SJCRH30 (cell line): ENCODE data around the gene PARM1. TPM values are rescaled to one million over a fixed set of nuclear protein-coding genes. Genes with fewer than 3 reads are reported as not detected.
"Not testable (repeated sequence)": the region's sequence is repeated elsewhere in the genome, so short reads cannot be mapped to it uniquely, and the experiment has no call there.

Experiments used
- DNase-seq, 2 experiments: peaks; one replicate each; pipeline ENCODE4 v3.0.0-alpha.2; 2015 to 2020
- H3K27ac ChIP-seq: fragments of 250-450 bp; sonication (Bioruptor Pico); 2 replicates; pipeline ENCODE4 v1.5.1; 2020; ENCODE audit warnings: mild to moderate bottlenecking, moderate library complexity
- H3K27me3 ChIP-seq: fragments of 250-450 bp; sonication (Bioruptor Pico); 2 replicates; pipeline ENCODE4 v1.5.1; 2020; ENCODE audit warnings: mild to moderate bottlenecking, moderate library complexity
- H3K36me3 ChIP-seq: fragments of 250-450 bp; sonication (Bioruptor Pico); 2 replicates; pipeline ENCODE4 v1.5.1; 2020; ENCODE audit warnings: mild to moderate bottlenecking, moderate library complexity
- H3K4me1 ChIP-seq: fragments of 250-450 bp; sonication (Bioruptor Pico); 2 replicates; pipeline ENCODE4 v1.5.1; 2020; ENCODE audit warnings: mild to moderate bottlenecking, moderate library complexity
- H3K4me3 ChIP-seq: fragments of 250-450 bp; sonication (Bioruptor Pico); 2 replicates; pipeline ENCODE4 v1.5.1; 2020; ENCODE audit warnings: mild to moderate bottlenecking, moderate library complexity
- H3K9me3 ChIP-seq: fragments of 250-450 bp; sonication (Bioruptor Pico); replicated peaks from 2 replicates; pipeline ENCODE4 v1.5.1; 2020; ENCODE audit warnings: mild to moderate bottlenecking, moderate library complexity
- total RNA-seq: library from RNA; depleted of rRNA; stranded (reverse); fragments of >200 nt; shearing (Covaris generic); gene quantifications from 2 replicates; pipeline ENCODE4 v1.2.3, GENCODE V29; 2014

PARM1 gene
- total RNA-seq, 1 experiment from 2014 or later = 128 TPM

DNA sequence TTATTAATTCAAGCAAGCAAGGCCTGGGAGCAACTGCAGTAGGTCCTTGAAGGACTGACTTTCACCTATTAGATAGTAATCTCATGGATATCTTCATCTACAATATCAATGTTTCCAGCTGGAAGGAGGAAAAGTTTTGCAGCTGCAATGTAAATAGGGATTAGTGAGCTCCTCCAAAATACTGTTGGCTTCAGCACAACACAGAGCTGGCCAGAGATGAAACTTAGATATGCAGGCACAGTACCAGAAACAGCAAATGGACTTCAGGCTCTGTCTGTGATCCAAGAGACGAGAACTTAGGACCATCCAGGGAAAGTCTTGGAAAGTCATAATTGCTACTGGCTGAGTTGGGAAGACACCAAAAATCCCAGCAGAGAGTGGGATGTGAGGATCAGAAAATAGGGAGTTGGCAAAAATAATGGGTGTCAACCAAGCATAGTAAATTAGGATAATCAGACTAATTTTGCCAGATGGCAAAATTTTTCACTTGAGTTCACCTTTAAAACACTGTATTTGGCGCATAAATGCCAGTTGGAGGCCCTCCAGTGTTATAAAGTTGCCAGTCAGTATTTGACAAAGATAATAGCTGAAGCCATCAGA is 57.5 kb downstream of the PARM1 start:
- Histone ChIP-seq H3K4me1 (peaks cover 6% of the 10 kb centered on the region), H3K27ac (no peak overlapping the region), H3K36me3 (no peaks in the 10 kb centered on the region), H3K9me3 (no peaks in the 10 kb centered on the region; the same call in 1 of the 2 replicates), H3K4me3 (no peak overlapping the region), H3K27me3 (no peaks in the 10 kb centered on the region)
- DNase-seq = no peak

DNA sequence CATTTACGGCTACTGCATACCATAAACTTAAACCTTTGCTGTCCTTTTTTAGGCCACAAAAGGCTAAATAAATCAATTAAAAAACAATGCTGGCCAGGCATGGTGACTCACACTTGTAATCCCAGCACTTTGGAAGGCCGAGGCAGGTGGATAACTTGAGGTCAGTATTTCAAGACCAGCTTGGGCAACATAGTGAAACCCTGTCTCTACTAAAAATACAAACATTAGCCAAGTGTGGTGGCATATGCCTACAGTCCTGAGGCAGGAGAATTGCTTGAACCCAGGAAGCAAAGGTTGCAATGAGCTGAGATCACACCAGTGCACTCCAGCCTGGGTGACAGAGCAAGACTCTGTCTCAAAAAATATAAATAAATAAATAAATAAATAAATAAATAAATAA is 61.5 kb downstream of the PARM1 start:
- not testable (repeated sequence) for H3K27me3 ChIP-seq, DNase-seq, H3K27ac ChIP-seq, H3K36me3 ChIP-seq, H3K4me3 ChIP-seq, H3K9me3 ChIP-seq, H3K4me1 ChIP-seq

GRCh38 chr4:74996996-74997395 is 64.1 kb downstream of the PARM1 start:
- H3K4me1 ChIP-seq = peaks cover 6% of the 10 kb centered on the region
- H3K9me3 ChIP-seq = no peaks in the 10 kb centered on the region; the same call in 1 of the 2 replicates
- H3K4me3 ChIP-seq = no peak overlapping the region
- DNase-seq = no peak
- H3K27ac ChIP-seq = no peak overlapping the region
- H3K27me3 ChIP-seq = no peaks in the 10 kb centered on the region
- H3K36me3 ChIP-seq = no peaks in the 10 kb centered on the region

DNA sequence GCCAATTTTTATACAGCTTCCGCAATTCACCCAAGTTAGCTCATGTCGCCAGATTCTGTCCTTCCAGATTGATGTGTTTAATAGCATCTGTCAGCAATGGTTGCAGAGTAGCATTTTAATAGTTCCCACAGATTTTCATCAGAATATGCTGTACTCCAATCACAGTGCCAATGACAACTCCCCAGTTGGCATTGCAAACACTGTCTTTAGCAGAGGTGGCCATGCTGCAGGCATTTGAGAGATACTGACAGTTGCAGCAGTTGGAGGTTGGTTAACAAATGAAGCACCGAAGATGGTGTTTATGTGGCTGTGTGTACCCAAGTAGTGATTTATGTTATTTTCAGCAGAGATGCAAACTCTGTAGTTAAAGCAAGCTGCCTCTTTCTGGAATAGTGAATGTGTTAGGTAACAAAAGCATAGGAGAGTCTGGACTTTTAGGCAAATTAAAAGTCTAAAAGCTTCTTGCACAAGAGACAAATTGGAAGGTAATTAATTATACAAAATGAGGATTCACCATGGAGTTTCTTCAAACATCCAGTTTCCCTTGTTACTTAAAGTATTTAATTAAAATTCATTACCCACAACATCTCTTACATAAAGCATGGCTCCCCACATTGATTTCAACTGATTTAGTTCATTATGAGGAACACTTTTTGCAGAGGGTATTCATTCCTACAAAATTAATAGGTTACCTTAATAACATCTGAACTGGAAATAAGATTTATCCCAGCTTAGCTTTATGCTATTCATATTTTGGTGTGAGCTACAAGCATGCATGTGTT is 65.2 kb downstream of the PARM1 start:
- no peaks in the 10 kb centered on the region for H3K27me3 ChIP-seq
- H3K36me3 ChIP-seq = no peaks in the 10 kb centered on the region
- no peak for DNase-seq
- H3K27ac ChIP-seq = no peak overlapping the region
- H3K4me3 ChIP-seq = no peak overlapping the region
- H3K9me3 ChIP-seq = no peaks in the 10 kb centered on the region
- H3K4me1 ChIP-seq = peaks cover 14% of the 10 kb centered on the region

GRCh38 chr4:74999714-75000309 is 66.9 kb downstream of the PARM1 start:
- H3K4me1 ChIP-seq = peaks cover 25% of the 10 kb centered on the region
- no peaks in the 10 kb centered on the region for H3K9me3 ChIP-seq
- no peak overlapping the region for H3K27ac ChIP-seq
- no peaks in the 10 kb centered on the region for H3K36me3 ChIP-seq
- DNase-seq = no peak
- no peaks in the 10 kb centered on the region for H3K27me3 ChIP-seq
- no peak overlapping the region for H3K4me3 ChIP-seq

DNA sequence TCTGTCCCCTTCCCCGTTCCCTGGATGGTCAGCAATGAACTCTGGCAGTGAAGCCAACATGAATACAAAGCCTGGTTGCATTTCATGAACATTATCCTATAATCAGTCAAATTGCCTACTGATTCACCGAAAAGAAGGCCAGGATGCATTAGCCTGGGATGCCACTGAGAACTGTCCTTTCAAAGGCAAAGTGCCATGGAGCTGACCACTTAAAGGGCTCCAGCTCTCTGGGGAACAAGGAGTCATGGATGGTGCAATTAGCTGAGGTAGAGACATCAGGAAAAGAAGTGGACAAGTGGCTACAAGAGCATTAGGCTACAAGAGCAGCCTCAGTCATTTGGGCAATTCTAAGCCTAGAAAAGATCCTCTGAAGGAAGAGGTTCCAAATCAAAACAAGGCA is 69.0 kb downstream of the PARM1 start:
- peaks cover 34% of the 10 kb centered on the region for H3K4me1 ChIP-seq
- DNase-seq = no peak
- no peak overlapping the region for H3K27ac ChIP-seq
- no peaks in the 10 kb centered on the region for H3K27me3 ChIP-seq
- no peak overlapping the region for H3K4me3 ChIP-seq
- H3K36me3 ChIP-seq = no peaks in the 10 kb centered on the region
- peaks cover 4% of the 10 kb centered on the region; the same call in 1 of the 2 replicates for H3K9me3 ChIP-seq

DNA sequence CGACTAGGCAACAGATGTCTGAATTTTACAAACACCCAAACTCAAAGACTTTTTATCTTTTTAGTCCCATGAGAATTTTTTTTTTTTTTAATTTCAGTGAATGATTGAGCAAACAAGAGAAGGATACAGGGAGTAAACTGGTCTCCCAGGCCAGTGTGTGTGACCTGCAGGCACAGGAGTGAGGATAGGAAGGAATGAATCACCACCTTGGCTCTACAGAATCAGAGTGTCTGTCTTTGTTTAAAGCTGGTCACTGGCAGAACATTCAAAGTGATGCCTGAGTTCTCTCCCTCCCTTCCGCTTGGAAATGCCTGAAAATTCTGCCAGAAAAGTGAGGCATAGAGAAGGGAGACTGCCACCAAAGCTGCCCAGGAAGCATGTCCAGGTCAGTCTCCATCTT is 69.5 kb downstream of the PARM1 start:
- peaks cover 36% of the 10 kb centered on the region for H3K4me1 ChIP-seq
- no peak overlapping the region for H3K27ac ChIP-seq
- no peaks in the 10 kb centered on the region for H3K36me3 ChIP-seq
- DNase-seq = no peak
- no peaks in the 10 kb centered on the region for H3K27me3 ChIP-seq
- peaks cover 6% of the 10 kb centered on the region; the same call in 1 of the 2 replicates for H3K9me3 ChIP-seq
- H3K4me3 ChIP-seq = no peak overlapping the region

- H3K27me3 ChIP-seq = no peaks in the 10 kb centered on the region
- DNase-seq = no peak
- peak overlapping the region; percentile 49 for H3K27ac ChIP-seq
- peaks cover 37% of the 10 kb centered on the region for H3K4me1 ChIP-seq
- H3K4me3 ChIP-seq = no peak overlapping the region
- no peaks in the 10 kb centered on the region; the same call in 1 of the 2 replicates for H3K36me3 ChIP-seq
- H3K9me3 ChIP-seq = peaks cover 14% of the 10 kb centered on the region; the same call in 1 of the 2 replicates
These were observed 71.1 kb downstream of the PARM1 start for GRCh38 chr4:75003979-75004378.

DNA sequence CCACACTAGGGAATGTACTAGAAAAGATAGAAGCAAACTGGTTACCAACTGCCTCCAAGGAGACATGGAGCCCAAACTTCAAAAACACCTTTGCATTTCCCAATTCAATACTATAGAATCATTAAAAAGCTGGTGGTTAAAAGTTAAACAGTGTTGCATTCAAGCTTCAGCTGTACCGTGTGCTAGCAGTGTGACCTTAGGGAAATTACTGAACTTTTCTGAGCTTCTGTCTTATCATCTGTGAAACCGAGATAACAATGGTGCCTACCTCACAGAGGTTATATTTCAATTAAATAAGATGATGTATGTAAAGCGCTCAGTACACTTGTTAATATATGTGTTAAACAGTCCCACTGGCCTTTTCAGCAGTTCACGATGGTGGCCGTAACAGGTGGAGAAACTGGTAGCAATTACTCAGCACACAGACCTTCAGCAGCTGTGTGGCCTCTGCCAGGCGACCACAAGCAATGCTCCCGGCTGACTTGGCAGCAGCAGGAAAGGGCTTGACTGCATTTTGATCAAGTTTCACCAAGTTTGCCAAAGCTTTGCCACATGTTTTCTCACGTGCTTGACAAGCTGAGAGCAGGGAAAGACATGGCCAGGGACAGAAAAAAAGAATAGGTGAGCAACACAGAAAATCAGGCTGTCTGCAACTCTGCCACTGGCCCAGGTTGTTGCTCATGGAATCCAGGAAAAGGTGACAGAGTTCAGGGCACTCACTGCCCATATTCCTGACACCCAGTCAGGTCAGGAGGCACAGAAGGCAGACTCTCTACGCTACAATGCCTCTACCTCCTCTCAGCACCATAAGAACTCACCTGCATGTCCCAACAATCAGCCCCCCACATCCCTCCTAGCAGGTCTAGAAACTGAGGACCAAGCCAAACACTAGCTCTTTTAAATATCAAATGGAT is 72.1 kb downstream of the PARM1 start:
- peaks cover 14% of the 10 kb centered on the region; the same call in 1 of the 2 replicates for H3K9me3 ChIP-seq
- H3K4me3 ChIP-seq = no peak overlapping the region
- H3K4me1 ChIP-seq = peaks cover 37% of the 10 kb centered on the region
- H3K36me3 ChIP-seq = no peaks in the 10 kb centered on the region; the same call in 1 of the 2 replicates
- H3K27ac ChIP-seq = peak overlapping the region; percentile 49
- DNase-seq = peak; percentile 91 to 93
- H3K27me3 ChIP-seq = no peaks in the 10 kb centered on the region

GRCh38 chr4:75005727-75006126 is 72.8 kb downstream of the PARM1 start:
- Histone ChIP-seq H3K9me3 (peaks cover 14% of the 10 kb centered on the region; the same call in 1 of the 2 replicates), H3K36me3 (no peaks in the 10 kb centered on the region; the same call in 1 of the 2 replicates), H3K27me3 (no peaks in the 10 kb centered on the region), H3K4me3 (no peak overlapping the region), H3K27ac (peak overlapping the region; percentile 49), H3K4me1 (peaks cover 37% of the 10 kb centered on the region)
- no peak for DNase-seq

DNA sequence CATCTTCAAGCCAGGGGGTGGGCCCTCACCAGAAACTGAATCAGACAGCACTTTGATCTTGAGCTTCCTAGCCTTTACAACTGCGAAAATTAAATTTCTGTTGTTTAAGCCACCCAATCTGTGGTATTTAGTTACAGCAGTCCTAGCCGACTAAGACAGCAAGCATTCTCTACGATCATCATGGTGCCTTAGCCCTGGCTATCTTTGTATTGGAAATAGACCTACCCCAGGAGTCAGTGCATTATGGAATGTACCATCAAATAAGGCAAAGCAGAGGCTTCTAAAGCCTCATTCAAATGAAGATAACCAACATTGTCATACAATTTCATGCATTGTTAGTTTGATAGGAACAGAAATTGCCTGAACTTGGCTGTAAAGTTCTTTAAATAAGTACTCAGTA is 75.0 kb downstream of the PARM1 start:
- Histone ChIP-seq H3K36me3 (peaks cover 2% of the 10 kb centered on the region; the same call in 1 of the 2 replicates), H3K27me3 (no peaks in the 10 kb centered on the region), H3K4me3 (no peak overlapping the region), H3K4me1 (peaks cover 31% of the 10 kb centered on the region), H3K9me3 (peaks cover 14% of the 10 kb centered on the region; the same call in 1 of the 2 replicates), H3K27ac (no peak overlapping the region)
- no peak for DNase-seq

- no peak for DNase-seq
- Histone ChIP-seq H3K4me3 (no peak overlapping the region), H3K36me3 (peaks cover 12% of the 10 kb centered on the region), H3K27me3 (no peaks in the 10 kb centered on the region), H3K27ac (no peak overlapping the region), H3K9me3 (peaks cover 14% of the 10 kb centered on the region; the same call in 1 of the 2 replicates), H3K4me1 (peaks cover 19% of the 10 kb centered on the region)
These were observed 76.2 kb downstream of the PARM1 start for GRCh38 chr4:75009138-75009537.

DNA sequence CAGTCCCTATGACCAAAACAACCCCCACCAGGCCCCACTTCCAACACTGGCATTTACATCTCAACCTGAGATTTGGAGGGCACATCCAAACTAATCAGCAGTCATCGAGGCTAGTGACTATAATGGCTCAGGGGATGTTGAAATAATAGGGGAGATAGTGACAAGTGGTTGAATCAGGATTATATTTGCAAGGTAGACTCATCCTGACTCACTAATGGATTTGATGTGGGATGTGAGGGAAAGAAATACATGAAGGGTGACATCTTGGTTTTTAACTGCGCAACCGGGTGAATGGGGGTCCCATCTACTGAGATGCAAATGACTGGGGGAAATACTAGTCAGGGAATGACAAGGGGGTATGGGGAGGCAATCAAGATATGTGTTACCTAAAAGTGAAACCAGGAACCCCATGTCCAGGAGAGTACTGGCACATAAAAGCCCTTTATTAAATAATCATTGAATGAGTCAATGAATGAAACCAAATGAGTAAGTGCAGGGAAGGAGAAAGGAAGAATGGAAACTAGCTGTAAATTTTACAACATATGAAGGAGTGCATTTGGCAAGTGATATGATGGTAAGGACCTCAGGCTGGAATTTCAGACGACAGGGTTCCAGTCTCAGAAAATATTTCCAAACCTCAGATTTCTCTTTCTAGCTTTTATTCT is 78.3 kb downstream of the PARM1 start:
- no peak overlapping the region for H3K4me3 ChIP-seq
- H3K27me3 ChIP-seq = no peaks in the 10 kb centered on the region
- peaks cover 14% of the 10 kb centered on the region; the same call in 1 of the 2 replicates for H3K9me3 ChIP-seq
- H3K27ac ChIP-seq = no peak overlapping the region
- peaks cover 22% of the 10 kb centered on the region for H3K36me3 ChIP-seq
- no peak for DNase-seq
- peaks cover 3% of the 10 kb centered on the region; the same call in 1 of the 2 replicates for H3K4me1 ChIP-seq

- H3K9me3 ChIP-seq = no peaks in the 10 kb centered on the region
- H3K36me3 ChIP-seq = peaks cover 26% of the 10 kb centered on the region
- no peaks in the 10 kb centered on the region for H3K27me3 ChIP-seq
- no peaks in the 10 kb centered on the region for H3K4me1 ChIP-seq
- H3K4me3 ChIP-seq = no peak overlapping the region
- H3K27ac ChIP-seq = no peak overlapping the region
- DNase-seq = no peak
These were observed 82.7 kb downstream of the PARM1 start for GRCh38 chr4:75015627-75016026.
